Measurements from ENCODE around the gene TNF.

DNA sequence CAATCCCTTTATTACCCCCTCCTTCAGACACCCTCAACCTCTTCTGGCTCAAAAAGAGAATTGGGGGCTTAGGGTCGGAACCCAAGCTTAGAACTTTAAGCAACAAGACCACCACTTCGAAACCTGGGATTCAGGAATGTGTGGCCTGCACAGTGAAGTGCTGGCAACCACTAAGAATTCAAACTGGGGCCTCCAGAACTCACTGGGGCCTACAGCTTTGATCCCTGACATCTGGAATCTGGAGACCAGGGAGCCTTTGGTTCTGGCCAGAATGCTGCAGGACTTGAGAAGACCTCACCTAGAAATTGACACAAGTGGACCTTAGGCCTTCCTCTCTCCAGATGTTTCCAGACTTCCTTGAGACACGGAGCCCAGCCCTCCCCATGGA is 2.2 kb downstream of the TNF start:
- TF ChIP-seq, protein P1, sequence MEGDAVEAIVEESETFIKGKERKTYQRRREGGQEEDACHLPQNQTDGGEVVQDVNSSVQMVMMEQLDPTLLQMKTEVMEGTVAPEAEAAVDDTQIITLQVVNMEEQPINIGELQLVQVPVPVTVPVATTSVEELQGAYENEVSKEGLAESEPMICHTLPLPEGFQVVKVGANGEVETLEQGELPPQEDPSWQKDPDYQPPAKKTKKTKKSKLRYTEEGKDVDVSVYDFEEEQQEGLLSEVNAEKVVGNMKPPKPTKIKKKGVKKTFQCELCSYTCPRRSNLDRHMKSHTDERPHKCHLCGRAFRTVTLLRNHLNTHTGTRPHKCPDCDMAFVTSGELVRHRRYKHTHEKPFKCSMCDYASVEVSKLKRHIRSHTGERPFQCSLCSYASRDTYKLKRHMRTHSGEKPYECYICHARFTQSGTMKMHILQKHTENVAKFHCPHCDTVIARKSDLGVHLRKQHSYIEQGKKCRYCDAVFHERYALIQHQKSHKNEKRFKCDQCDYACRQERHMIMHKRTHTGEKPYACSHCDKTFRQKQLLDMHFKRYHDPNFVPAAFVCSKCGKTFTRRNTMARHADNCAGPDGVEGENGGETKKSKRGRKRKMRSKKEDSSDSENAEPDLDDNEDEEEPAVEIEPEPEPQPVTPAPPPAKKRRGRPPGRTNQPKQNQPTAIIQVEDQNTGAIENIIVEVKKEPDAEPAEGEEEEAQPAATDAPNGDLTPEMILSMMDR (IDR thresholded peaks at IDR 0.05) = no peak
- TF ChIP-seq POLR2A (IDR thresholded peaks at IDR 0.05) = no peak

Measured in testis (tissue), 2 donors.